Osteocyte (in vitro differentiated cells): ENCODE measurements around the gene LRRIQ3. TPM values are rescaled to one million over a fixed set of nuclear protein-coding genes. Genes with fewer than 3 reads are reported as not detected.
A peak's percentile ranks its signal among the peaks of the same experiment; 100 is the strongest.

Experiments used
- DNase-seq: peaks from one replicate; pipeline ENCODE4 v3.0.0; 2021; ENCODE audit warnings: mixed read lengths; ENCODE audit not compliant: unreplicated experiment; ENCODE audit errors: extremely low spot score
- H3K27ac Mint-ChIP-seq: one replicate; pipeline ENCODE4 v1.8.0; 2021; ENCODE audit warnings: mild to moderate bottlenecking, mixed read lengths; ENCODE audit not compliant: unreplicated experiment
- H3K27me3 Mint-ChIP-seq: one replicate; pipeline ENCODE4 v1.8.0; 2021; ENCODE audit warnings: mixed read lengths; ENCODE audit not compliant: unreplicated experiment
- H3K36me3 Mint-ChIP-seq: one replicate; pipeline ENCODE4 v1.8.0; 2021; ENCODE audit warnings: mixed read lengths; ENCODE audit not compliant: unreplicated experiment
- H3K4me1 Mint-ChIP-seq: one replicate; pipeline ENCODE4 v1.8.0; 2021; ENCODE audit warnings: mixed read lengths; ENCODE audit not compliant: unreplicated experiment
- H3K4me3 Mint-ChIP-seq: one replicate; pipeline ENCODE4 v1.8.0; 2021; ENCODE audit warnings: mild to moderate bottlenecking, moderate library complexity, mixed read lengths; ENCODE audit not compliant: unreplicated experiment
- H3K9me3 Mint-ChIP-seq: one replicate; pipeline ENCODE4 v1.8.0; 2021; ENCODE audit warnings: mixed read lengths; ENCODE audit not compliant: unreplicated experiment
- CTCF ChIP-seq: fragments of 200-600 bp; sonication (generic); IDR thresholded peaks from 2 replicates; pipeline ENCODE4 v1.5.0; 2021; ENCODE audit warnings: antibody characterized with exemption, mild to moderate bottlenecking, moderate library complexity
- long read RNA-seq: library from polyadenylated mRNA; unstranded; transcript quantifications from one replicate; pipeline ENCODE4 v2.0.0, GENCODE V29; 2021
- total RNA-seq: library from RNA; stranded (reverse); gene quantifications from 2 replicates; pipeline ENCODE4 v1.2.1, GENCODE V29; 2021

LRRIQ3 gene
- total RNA-seq: 0.16 and 0.86 TPM in 2 replicates
- long read RNA-seq: 0 reads

GRCh38 chr1:74197657-74198552 is at the start of gene LRRIQ3, which contains the start of gene FPGT:
LRRIQ3 (minus strand) TSS chr1:74198176; CDS start chr1:74183684, 14,492 bp downstream.
FPGT (plus strand) TSS chr1:74198242; CDS start chr1:74198279, 37 bp downstream.
- H3K36me3 Mint-ChIP-seq: peaks cover 5% of the 10 kb centered on the region
- no peaks in the 10 kb centered on the region for H3K9me3 Mint-ChIP-seq
- DNase-seq: peak; percentile 98
- peaks cover 13% of the 10 kb centered on the region for H3K4me1 Mint-ChIP-seq
- H3K27ac Mint-ChIP-seq: peak within 1 kb of the TSS; percentile 96
- TF ChIP-seq CTCF: no peak
- H3K27me3 Mint-ChIP-seq: no peaks in the 10 kb centered on the region
- peak within 1 kb of the TSS; percentile 84 for H3K4me3 Mint-ChIP-seq

- Mint-ChIP-seq H3K4me3 (no peak overlapping the region), H3K27ac (no peak overlapping the region), H3K4me1 (no peaks in the 10 kb centered on the region), H3K36me3 (no peaks in the 10 kb centered on the region), H3K9me3 (peaks cover 3% of the 10 kb centered on the region), H3K27me3 (peaks cover 2% of the 10 kb centered on the region)
- no peak for TF ChIP-seq CTCF
- no peak for DNase-seq
Measured at GRCh38 chr1:74246315-74246714, 48.3 kb upstream of the LRRIQ3 start.

GRCh38 chr1:74245168-74245772 is 47.3 kb upstream of the LRRIQ3 start:
- no peak overlapping the region for H3K27ac Mint-ChIP-seq
- H3K4me3 Mint-ChIP-seq: no peak overlapping the region
- H3K4me1 Mint-ChIP-seq: no peaks in the 10 kb centered on the region
- no peak for DNase-seq
- no peak for TF ChIP-seq CTCF
- no peaks in the 10 kb centered on the region for H3K36me3 Mint-ChIP-seq
- H3K9me3 Mint-ChIP-seq: peaks cover 3% of the 10 kb centered on the region
- peaks cover 2% of the 10 kb centered on the region for H3K27me3 Mint-ChIP-seq

- Mint-ChIP-seq H3K4me1 (no peaks in the 10 kb centered on the region), H3K9me3 (no peaks in the 10 kb centered on the region)
Measured at GRCh38 chr1:74237787-74238186, 39.8 kb upstream of the LRRIQ3 start.

More at GRCh38 chr1:74237787-74238186, 39.8 kb upstream of the LRRIQ3 start:
- no peak for DNase-seq
- Mint-ChIP-seq H3K27me3 (peaks cover 3% of the 10 kb centered on the region), H3K36me3 (no peaks in the 10 kb centered on the region), H3K4me3 (no peak overlapping the region), H3K27ac (no peak overlapping the region)
- no peak for TF ChIP-seq CTCF
